ENCODE data around the gene CDC7. TPM values are rescaled to one million over a fixed set of nuclear protein-coding genes. Genes with fewer than 3 reads are reported as not detected.

CDC7 gene
- total RNA-seq, 2 donors from 2014 or later, result 41.7 to 44.7 TPM

DNA sequence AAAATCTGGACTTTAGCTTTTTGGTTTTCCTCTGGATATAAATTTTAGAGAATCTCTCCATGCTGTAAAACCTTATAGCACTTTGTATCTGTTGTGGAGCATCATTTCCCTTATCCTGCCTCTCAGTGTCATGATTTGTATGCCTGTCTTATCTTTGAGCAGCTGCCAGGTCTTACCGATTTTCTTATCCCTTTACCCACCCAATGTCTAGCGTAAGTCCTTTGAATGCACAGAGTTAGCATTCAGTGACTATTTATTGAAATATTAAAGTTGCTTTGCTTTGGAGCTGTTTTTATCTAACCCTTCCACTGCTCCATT is 37.3 kb downstream of the CDC7 start:
- TF ChIP-seq, protein P1, sequence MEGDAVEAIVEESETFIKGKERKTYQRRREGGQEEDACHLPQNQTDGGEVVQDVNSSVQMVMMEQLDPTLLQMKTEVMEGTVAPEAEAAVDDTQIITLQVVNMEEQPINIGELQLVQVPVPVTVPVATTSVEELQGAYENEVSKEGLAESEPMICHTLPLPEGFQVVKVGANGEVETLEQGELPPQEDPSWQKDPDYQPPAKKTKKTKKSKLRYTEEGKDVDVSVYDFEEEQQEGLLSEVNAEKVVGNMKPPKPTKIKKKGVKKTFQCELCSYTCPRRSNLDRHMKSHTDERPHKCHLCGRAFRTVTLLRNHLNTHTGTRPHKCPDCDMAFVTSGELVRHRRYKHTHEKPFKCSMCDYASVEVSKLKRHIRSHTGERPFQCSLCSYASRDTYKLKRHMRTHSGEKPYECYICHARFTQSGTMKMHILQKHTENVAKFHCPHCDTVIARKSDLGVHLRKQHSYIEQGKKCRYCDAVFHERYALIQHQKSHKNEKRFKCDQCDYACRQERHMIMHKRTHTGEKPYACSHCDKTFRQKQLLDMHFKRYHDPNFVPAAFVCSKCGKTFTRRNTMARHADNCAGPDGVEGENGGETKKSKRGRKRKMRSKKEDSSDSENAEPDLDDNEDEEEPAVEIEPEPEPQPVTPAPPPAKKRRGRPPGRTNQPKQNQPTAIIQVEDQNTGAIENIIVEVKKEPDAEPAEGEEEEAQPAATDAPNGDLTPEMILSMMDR (conservative IDR thresholded peaks at IDR 0.05), result no peak
- H3K4me3 ChIP-seq (ENCODE audit: low read length), result no peak overlapping the region
- H3K9me3 Mint-ChIP-seq, result no peaks in the 10 kb centered on the region
- no peaks in the 10 kb centered on the region for H3K27me3 ChIP-seq (ENCODE audit: control insufficient read depth, insufficient read depth, low read length, poor library complexity, severe bottlenecking)
- H3K4me3 Mint-ChIP-seq, result no peak overlapping the region
- H3K4me1 Mint-ChIP-seq, result peaks cover 3% of the 10 kb centered on the region
- DNase-seq, result no peak
- no peaks in the 10 kb centered on the region for H3K36me3 Mint-ChIP-seq (ENCODE audit: low read depth)
- no peaks in the 10 kb centered on the region for H3K36me3 ChIP-seq (ENCODE audit: control insufficient read depth, insufficient read depth, low read length)
- no peak overlapping the region for H3K27ac ChIP-seq (ENCODE audit: low read depth, low read length)
- no peaks in the 10 kb centered on the region for H3K27me3 Mint-ChIP-seq (ENCODE audit: insufficient read depth)
- no peaks in the 10 kb centered on the region for H3K9me3 ChIP-seq (ENCODE audit: control insufficient read depth, low read length)
- no peak overlapping the region for H3K9ac ChIP-seq (ENCODE audit: extremely low read depth, low read length, poor library complexity, severe bottlenecking)
- no peak overlapping the region for H3K27ac Mint-ChIP-seq
- 94% methylated on average over 2 of the region's 2 CpGs; no CpG with 5 or more reads in 1 of the 2 experiments for WGBS, 2 experiments (ENCODE audit: insufficient coverage in 1 of 2, insufficient read length in 1 of 2)
- H3K4me1 ChIP-seq (ENCODE audit: control insufficient read depth, insufficient read depth, low read length), result no peaks in the 10 kb centered on the region

DNA sequence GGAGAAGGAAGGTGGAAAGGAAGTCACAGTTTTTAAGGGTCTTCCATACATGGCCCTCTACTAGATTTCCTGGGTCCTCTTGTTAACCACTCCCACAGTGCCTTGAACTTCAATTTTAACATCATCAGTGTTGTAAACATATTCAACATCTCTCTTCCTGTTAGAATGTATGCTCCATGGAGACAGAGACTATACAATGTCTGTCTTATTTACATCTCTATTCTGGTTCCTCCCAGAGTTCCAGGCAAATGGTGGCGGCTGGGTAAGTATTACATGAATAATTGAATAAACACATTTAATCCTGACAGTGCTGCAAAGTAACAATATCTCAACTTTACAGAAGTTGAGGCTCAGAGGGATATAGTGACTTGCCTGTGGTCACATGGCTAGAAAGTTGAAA is 40.3 kb downstream of the CDC7 start:
- Histone ChIP-seq H3K4me3 (ENCODE audit: low read length) (no peak overlapping the region), H3K9me3 (ENCODE audit: control insufficient read depth, low read length) (no peaks in the 10 kb centered on the region), H3K9ac (ENCODE audit: extremely low read depth, low read length, poor library complexity, severe bottlenecking) (no peak overlapping the region), H3K36me3 (ENCODE audit: control insufficient read depth, insufficient read depth, low read length) (no peaks in the 10 kb centered on the region), H3K27ac (ENCODE audit: low read depth, low read length) (no peak overlapping the region), H3K4me1 (ENCODE audit: control insufficient read depth, insufficient read depth, low read length) (no peaks in the 10 kb centered on the region), H3K27me3 (ENCODE audit: control insufficient read depth, insufficient read depth, low read length, poor library complexity, severe bottlenecking) (no peaks in the 10 kb centered on the region)
- TF ChIP-seq, protein P1 (conservative IDR thresholded peaks at IDR 0.05), result no peak
- Mint-ChIP-seq H3K36me3 (ENCODE audit: low read depth) (no peaks in the 10 kb centered on the region), H3K4me1 (no peaks in the 10 kb centered on the region), H3K4me3 (no peak overlapping the region), H3K27me3 (ENCODE audit: insufficient read depth) (no peaks in the 10 kb centered on the region), H3K27ac (no peak overlapping the region), H3K9me3 (no peaks in the 10 kb centered on the region)
- 80% methylated on average over 1 of the region's 1 CpG; no CpG with 5 or more reads in 1 of the 2 experiments for WGBS, 2 experiments (ENCODE audit: insufficient coverage in 1 of 2, insufficient read length in 1 of 2)
- DNase-seq, result no peak

DNA sequence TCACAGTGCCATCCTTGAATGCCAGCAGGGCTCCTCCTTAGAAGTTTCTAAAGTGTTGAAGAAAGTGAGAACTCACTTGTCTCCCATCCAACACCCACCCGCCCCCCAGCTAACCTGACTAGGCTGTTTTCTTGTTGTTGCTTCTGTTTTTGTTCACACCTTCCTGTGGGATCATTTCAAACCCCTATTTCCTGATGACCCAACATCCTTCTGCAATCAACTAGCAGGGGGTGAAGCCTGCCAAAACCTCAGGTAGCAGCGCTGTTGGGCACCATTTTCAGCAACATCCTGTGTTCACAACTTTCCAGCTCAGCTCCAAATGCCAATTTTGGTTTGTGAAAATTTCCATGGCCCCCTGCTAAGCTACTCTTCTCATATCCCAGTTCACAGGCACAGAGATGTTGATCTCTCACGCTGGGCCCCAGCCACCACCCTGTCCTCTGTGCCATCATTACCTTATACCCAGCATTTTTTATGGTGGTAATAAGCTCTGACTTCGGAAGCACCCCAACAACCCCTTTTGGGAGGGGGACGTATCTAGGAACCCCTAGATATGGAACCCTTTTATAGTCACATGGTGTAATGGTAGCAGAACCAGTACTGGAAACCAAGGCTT is 41.4 kb downstream of the CDC7 start:
- H3K4me3 Mint-ChIP-seq, result no peak overlapping the region
- H3K36me3 ChIP-seq (ENCODE audit: control insufficient read depth, insufficient read depth, low read length), result no peaks in the 10 kb centered on the region
- H3K36me3 Mint-ChIP-seq (ENCODE audit: low read depth), result no peaks in the 10 kb centered on the region
- no peaks in the 10 kb centered on the region for H3K27me3 ChIP-seq (ENCODE audit: control insufficient read depth, insufficient read depth, low read length, poor library complexity, severe bottlenecking)
- H3K27ac ChIP-seq (ENCODE audit: low read depth, low read length), result no peak overlapping the region
- DNase-seq, result no peak
- H3K27me3 Mint-ChIP-seq (ENCODE audit: insufficient read depth), result no peaks in the 10 kb centered on the region
- H3K9me3 Mint-ChIP-seq, result no peaks in the 10 kb centered on the region
- no peak overlapping the region for H3K4me3 ChIP-seq (ENCODE audit: low read length)
- TF ChIP-seq, protein P1 (conservative IDR thresholded peaks at IDR 0.05), result no peak
- 88% methylated on average over 5 of the region's 5 CpGs; no CpG with 5 or more reads in 1 of the 2 experiments for WGBS, 2 experiments (ENCODE audit: insufficient coverage in 1 of 2, insufficient read length in 1 of 2)
- no peaks in the 10 kb centered on the region for H3K4me1 ChIP-seq (ENCODE audit: control insufficient read depth, insufficient read depth, low read length)
- no peak overlapping the region for H3K27ac Mint-ChIP-seq
- H3K9me3 ChIP-seq (ENCODE audit: control insufficient read depth, low read length), result no peaks in the 10 kb centered on the region
- no peak overlapping the region for H3K9ac ChIP-seq (ENCODE audit: extremely low read depth, low read length, poor library complexity, severe bottlenecking)
- H3K4me1 Mint-ChIP-seq, result no peaks in the 10 kb centered on the region
